IPS-NIHi7 (cell line): Measurements from ENCODE around the gene PPP1R18.
"Not testable (repeated sequence)": the region's sequence is repeated elsewhere in the genome, so short reads cannot be mapped to it uniquely, and the experiment has no call there.

Experiments
- DNase-seq: peaks from one replicate; pipeline ENCODE4 v3.0.0; 2012; ENCODE audit warnings: mixed read lengths; ENCODE audit errors: extremely low spot score

PPP1R18 gene

DNA sequence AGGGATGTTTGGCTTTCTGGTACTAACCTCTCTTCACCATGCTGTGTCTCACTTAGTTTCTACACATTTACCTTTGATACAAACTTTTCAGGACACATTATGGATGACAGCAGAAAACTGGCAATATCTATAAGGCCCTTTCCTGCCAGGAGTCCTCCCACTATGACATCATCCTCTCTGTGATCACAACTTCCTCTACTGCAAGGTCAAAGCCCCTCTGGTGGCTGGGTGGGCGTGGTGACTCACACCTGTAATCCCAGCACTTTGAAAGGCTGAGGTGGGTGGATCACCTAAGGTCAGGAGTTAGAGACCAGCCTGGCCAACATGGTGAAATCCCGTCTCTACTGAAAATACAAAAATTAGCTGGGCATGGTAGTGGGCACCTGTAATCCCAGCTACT is 20.1 kb downstream of the PPP1R18 start:
- DNase-seq: not testable (repeated sequence)

GRCh38 chr6:30664994-30665767 is 21.3 kb downstream of the PPP1R18 start:
- no peak for DNase-seq

DNA sequence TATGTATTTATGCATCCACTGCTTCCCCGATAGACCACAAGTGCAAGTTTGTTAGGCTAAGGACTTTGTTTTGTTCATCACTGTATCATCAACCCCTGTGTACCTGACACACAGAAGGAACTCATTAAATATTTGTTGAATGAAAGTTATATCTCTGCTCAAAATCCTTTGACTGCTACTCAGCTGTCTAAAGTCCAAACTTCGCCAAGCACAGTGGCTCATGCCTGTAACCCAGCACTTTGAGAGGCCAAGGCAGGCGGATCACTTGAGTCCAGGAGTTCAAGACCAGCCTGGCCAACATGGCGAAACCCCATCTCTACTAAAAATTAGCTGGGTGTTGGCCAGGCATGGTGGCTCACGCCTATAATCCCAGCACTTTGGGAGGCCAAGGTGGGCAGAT is 28.5 kb downstream of the PPP1R18 start:
- not testable (repeated sequence) for DNase-seq

DNA sequence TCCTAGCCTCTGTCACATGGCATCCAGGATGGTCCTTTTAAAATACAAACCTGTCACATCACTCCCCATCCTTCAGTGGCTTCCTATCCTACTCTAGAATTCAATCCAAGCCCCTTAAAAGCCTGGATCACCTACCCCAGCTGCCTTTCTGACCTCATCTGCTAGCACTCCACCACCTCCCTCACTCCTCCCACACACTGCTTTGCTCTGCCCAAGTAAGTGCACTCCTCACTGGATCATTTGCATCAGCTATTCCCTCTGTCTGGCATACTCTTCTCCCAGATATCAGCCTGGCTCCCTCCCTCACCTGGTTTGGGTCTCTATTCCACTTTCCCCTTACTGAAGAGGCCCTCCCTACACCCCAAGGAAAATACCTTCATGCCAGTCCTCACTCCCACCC is 29.0 kb downstream of the PPP1R18 start:
- DNase-seq: no peak

DNA sequence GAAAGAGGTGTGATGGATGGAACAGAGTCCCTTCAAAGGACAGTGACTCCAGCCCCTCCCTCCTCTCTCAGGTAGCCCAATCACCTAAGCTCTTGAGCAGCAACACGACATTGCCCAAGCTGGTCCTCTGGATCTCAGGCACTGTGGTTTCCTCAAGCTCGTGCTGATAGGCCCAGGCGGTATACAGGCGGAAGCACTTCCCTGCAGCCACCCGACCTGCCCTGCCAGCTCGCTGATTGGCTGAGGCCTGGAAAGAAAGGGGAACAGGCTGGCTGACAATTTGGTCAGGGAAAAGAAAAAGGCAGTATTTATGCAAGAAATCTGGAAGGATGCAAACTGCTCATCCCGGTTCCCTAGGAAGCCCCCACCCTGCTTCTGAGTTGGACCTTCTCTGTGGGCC is 29.9 kb downstream of the PPP1R18 start:
- DNase-seq: no peak

DNA sequence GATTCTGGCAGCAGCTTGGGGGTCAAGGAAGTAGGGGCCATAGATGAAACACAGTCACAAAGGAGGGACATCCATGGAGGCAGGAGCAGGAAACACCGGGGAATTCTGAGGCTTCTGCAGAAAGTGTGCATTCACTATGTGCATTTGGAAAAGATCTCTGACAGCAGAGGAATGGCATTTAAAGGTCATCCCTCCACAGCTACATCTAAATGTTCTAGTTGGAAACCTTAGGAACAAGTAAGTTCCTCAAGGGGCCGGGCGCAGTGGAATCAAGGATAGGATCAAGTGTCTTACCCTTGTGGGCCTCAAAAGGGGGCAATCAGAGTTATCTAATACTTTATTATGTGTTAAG is 30.7 kb downstream of the PPP1R18 start:
- no peak for DNase-seq

DNA sequence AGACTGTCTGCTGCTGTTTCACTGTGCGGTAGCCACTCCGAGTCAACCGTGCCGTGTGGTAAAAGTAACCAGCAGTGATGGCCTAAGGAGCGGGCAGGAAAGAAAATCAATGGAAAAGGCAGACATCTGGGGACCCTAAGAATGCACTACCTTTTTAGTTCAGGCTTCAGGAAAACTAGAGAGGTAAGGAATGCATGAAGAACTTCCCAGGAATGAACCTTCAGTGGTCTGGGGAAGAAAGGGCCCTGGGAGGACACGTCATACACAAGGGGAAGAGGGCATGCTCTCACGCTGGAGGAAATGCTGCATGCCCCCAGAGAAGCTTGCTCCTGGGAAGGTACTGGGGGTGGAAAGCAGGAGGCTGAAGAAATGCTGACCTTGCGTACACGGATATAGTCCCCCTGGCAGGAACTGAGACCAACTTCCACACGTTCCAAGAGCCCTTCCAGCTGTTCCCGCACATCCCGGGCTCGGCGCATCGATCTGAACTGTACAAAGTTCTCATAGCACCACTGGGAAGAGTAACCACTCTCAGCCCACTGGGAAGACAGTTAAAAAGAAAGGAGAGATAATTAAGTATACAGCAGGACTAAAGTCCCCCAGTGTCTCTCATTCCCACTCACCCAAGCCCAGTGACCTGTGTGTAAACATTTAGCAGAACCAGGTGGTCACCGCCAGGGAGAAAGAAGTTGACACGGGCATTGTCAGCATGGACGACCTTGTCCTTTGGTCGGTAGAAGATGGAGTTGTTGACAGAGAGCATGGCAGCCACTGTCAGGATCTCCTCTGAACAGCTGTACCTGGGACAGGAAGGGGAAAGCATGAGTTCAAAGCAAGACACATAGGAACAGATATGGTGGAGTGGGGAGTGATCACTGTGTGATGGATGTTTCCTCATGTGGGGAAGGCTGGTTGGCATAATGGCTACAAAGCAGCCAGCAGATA is 31.4 kb downstream of the PPP1R18 start:
- no peak for DNase-seq

- no peak for DNase-seq
Observed at GRCh38 chr6:30651143-30651542, 35.3 kb downstream of the PPP1R18 start.

DNA sequence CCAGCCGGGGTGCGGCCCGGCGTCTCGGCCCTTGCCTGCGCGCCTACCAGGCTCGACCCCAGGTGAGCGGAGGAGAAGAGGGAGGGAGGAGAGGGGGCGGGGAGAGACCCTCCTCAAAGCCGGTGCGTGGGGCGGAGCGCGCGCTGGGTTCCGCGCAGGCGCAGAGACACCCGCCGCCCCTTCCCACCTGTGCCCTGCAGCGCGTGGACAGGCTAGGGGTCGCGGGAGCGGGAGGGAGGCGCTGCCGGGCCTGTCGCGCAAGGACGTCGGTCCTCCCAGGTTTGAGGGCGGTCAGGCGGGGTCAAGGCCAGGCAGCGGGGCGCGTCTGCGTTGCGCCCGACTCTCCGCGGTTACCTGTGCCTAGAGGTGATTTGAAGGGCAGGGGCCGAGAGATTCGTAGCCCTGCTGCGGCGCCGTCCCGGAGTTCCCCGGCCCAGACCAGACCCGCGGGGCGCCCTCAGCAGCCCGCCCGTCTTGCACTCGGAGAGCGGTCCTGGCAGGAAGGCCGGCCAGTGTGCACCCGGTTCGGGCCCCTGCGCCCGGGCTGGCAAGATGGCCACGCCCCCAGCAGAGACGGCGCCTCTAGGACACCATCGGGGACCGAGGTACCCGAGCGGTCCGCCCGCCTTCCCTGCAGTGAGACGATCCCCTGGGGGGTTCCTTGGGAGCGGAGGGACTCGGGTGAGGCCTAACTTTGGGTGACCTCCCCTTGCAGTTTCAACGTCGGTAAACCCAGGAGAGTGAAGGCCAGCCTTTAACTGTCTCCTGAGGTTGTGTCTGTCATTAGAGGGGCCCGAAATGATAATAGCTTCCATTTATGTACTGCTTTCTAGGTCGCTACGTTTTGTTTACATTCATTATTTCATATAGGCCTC is 39.0 kb downstream of the PPP1R18 start:
- peak; percentile 90 for DNase-seq

- DNase-seq: peak; percentile 97
Observed at GRCh38 chr6:30646450-30647241, 39.8 kb downstream of the PPP1R18 start, which contains the start of gene C6orf136. TSS of gene C6orf136 (plus strand) at chr6:30647133. CDS start at chr6:30647232, 99 bp downstream.

DNA sequence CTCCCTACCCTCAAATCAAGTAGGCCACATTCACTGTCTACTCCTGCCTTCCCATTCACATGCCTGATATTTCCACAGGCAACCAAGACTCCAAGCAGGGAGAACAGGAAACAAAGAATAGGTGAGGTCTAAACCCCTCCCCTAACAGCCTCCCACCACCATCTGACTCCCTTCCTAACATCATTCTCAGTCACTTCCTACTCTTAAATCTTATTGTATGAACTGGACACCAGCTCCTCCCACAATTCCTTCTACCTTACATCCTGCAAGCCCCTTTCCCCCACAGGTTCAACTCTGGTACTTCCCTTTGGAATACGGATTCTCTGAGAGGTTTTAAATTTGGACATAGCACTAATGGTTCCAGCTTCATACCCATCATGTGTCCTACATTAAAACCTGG is 40.5 kb downstream of the PPP1R18 start:
- no peak for DNase-seq

DNA sequence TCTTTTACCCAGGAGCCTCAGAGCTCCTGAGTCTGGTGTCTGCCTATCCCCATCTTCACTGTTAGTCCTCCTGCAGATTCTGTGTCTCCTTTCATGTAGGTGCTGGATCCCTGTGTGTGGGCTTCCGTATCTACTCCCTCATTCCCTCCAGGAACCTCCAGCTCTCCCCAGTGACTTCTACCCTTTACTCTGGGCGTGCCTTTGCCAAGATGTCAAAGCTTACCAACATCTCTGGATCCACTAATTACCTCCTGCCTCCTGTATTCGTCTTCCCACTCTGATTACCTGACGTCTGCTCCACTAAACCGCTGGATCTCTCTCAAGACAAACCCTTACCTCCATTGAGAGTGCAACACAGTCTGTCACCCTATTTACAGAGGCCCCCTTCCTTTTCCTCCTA is 41.7 kb downstream of the PPP1R18 start:
- no peak for DNase-seq

DNA sequence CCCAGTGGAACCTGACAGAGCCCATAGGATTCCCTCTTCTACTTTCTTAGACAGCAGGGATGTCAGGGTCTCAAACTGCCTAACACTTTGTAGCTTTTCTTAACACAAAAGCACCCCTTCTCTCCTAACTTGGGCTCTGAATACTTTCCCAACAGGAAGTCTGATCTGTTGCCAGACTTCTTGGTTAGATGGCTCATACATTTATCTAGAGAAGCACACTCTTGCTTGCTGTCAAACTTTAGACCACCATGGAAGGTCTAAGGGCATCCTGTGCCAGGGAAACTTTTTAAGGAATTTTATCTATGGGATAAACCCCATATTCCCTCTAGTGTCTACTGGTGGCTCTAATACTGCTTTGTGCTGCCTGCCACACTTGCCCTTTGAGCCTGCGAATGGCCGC is 42.8 kb downstream of the PPP1R18 start:
- DNase-seq: no peak

- no peak for DNase-seq
Observed at GRCh38 chr6:30641048-30641447, 45.4 kb downstream of the PPP1R18 start.

- no peak for DNase-seq
Observed at GRCh38 chr6:30640481-30640880, 46.0 kb downstream of the PPP1R18 start.

DNA sequence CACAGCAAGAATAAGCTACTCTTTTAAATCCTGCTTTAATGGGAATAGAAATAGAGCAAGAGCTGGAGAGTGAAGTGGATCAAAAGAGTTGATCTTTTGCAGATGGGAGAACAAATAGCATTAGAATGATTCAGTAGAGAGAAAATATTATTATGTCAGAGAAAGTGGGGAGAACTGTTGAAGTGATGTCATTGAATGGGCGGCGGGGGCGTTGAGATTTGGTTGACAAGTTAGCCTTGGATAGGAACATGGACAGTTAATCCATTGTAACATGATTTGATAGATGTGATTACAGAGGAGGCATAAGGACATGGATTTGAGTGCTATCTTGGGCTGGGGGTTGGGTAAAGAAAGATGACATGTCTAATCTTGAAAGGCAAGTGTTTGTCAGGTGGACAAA is 50.6 kb downstream of the PPP1R18 start:
- DNase-seq: no peak

GRCh38 chr6:30626484-30627366 is 59.7 kb downstream of the PPP1R18 start, which contains the start of gene ATAT1:
TSS of gene ATAT1 (plus strand) at chr6:30626874.
- peak; percentile 91 for DNase-seq
